Measurements from ENCODE around the gene PIP4K2B. TPM values are rescaled to one million over a fixed set of nuclear protein-coding genes. Genes with fewer than 3 reads are reported as not detected.

The PIP4K2B gene
- total and polyA plus RNA-seq, 9 of the 15 experiments (the other 6 are each of a cell fraction or from before 2014, with no cell fraction given): 3.7 to 29.9 (median 23.0) TPM

- TF ChIP-seq SMARCA4 (IDR thresholded peaks at IDR 0.05): peak; percentile 36; the same call in 1 of the 2 replicates
- TF ChIP-seq, protein P1, sequence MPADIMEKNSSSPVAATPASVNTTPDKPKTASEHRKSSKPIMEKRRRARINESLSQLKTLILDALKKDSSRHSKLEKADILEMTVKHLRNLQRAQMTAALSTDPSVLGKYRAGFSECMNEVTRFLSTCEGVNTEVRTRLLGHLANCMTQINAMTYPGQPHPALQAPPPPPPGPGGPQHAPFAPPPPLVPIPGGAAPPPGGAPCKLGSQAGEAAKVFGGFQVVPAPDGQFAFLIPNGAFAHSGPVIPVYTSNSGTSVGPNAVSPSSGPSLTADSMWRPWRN (IDR thresholded peaks at IDR 0.05; ENCODE audit: low read depth): no peak
- TF ChIP-seq CHD1 (IDR thresholded peaks at IDR 0.05; ENCODE audit: low read length): no peak
- TF ChIP-seq FOSL1 (tag; conservative IDR thresholded peaks at IDR 0.05): 0 out of 2 replicates have a peak, but pooled peaks have one; percentile 6
- 0 out of 2 replicates have a peak, but pooled peaks have one; percentile 15 for TF ChIP-seq MITF (IDR thresholded peaks at IDR 0.05)
- TF ChIP-seq ZNF224 (CRISPR knock-in tag; IDR thresholded peaks at IDR 0.05): no peak
- no peak for TF ChIP-seq CREM (IDR thresholded peaks at IDR 0.05; ENCODE audit: low read depth)
- TF ChIP-seq ZNF212 (CRISPR knock-in tag; IDR thresholded peaks at IDR 0.05): no peak
- TF ChIP-seq MAZ (CRISPR knock-in tag; conservative IDR thresholded peaks at IDR 0.05 in 1 of 2, IDR thresholded peaks at IDR 0.05 in 1 of 2): no peak
- TF ChIP-seq, protein P2, sequence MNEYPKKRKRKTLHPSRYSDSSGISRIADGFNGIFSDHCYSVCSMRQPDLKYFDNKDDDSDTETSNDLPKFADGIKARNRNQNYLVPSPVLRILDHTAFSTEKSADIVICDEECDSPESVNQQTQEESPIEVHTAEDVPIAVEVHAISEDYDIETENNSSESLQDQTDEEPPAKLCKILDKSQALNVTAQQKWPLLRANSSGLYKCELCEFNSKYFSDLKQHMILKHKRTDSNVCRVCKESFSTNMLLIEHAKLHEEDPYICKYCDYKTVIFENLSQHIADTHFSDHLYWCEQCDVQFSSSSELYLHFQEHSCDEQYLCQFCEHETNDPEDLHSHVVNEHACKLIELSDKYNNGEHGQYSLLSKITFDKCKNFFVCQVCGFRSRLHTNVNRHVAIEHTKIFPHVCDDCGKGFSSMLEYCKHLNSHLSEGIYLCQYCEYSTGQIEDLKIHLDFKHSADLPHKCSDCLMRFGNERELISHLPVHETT (CRISPR knock-in tag; conservative IDR thresholded peaks at IDR 0.05 in 1 of 2, IDR thresholded peaks at IDR 0.05 in 1 of 2): no peak; a peak in 1 of 4 replicates
- TF ChIP-seq, protein P3, sequence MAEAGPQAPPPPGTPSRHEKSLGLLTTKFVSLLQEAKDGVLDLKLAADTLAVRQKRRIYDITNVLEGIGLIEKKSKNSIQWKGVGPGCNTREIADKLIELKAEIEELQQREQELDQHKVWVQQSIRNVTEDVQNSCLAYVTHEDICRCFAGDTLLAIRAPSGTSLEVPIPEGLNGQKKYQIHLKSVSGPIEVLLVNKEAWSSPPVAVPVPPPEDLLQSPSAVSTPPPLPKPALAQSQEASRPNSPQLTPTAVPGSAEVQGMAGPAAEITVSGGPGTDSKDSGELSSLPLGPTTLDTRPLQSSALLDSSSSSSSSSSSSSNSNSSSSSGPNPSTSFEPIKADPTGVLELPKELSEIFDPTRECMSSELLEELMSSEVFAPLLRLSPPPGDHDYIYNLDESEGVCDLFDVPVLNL (CRISPR knock-in tag; IDR thresholded peaks at IDR 0.05; ENCODE audit: low read depth): no peak
- TF ChIP-seq, protein P4, sequence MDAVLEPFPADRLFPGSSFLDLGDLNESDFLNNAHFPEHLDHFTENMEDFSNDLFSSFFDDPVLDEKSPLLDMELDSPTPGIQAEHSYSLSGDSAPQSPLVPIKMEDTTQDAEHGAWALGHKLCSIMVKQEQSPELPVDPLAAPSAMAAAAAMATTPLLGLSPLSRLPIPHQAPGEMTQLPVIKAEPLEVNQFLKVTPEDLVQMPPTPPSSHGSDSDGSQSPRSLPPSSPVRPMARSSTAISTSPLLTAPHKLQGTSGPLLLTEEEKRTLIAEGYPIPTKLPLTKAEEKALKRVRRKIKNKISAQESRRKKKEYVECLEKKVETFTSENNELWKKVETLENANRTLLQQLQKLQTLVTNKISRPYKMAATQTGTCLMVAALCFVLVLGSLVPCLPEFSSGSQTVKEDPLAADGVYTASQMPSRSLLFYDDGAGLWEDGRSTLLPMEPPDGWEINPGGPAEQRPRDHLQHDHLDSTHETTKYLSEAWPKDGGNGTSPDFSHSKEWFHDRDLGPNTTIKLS (IDR thresholded peaks at IDR 0.05; ENCODE audit: borderline replicate concordance, low read depth): no peak
- TF ChIP-seq THAP12 (CRISPR knock-in tag; IDR thresholded peaks at IDR 0.05): no peak
These were observed 48.1 kb downstream of the PIP4K2B start (continued) for GRCh38 chr17:38751144-38751807.
